GM12873 (cell line): Measurements from ENCODE around the gene FBXW11.

Experiments used
- TF ChIP-seq, protein P1 (sequence below): IDR thresholded peaks from 2 replicates; pipeline ENCODE4 v1.5.1; 2012; ENCODE audit warnings: low read depth, mild to moderate bottlenecking, moderate library complexity, low read length, control low read depth; ENCODE audit not compliant: insufficient read depth; ENCODE audit errors: missing control alignments

The FBXW11 gene

DNA sequence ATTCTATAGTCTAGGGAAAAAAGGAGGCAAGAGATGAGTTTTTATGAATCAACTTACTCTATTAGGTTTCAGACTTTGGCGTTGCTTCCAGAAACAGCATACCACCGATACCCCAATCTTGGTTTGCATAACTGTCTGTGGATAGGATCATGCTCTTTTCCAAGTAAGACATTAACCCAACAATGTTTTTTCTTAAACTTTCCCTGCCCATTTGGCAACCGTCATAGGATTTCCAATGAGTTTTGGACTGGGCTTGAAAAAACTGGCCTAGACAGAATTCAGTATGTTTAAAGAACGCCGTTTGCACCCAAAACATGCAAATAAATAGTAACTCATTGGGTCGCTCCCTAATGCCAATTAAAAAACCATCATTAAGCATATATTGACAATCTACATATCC, 114.8 kb downstream of the FBXW11 start:
- TF ChIP-seq, protein P1, sequence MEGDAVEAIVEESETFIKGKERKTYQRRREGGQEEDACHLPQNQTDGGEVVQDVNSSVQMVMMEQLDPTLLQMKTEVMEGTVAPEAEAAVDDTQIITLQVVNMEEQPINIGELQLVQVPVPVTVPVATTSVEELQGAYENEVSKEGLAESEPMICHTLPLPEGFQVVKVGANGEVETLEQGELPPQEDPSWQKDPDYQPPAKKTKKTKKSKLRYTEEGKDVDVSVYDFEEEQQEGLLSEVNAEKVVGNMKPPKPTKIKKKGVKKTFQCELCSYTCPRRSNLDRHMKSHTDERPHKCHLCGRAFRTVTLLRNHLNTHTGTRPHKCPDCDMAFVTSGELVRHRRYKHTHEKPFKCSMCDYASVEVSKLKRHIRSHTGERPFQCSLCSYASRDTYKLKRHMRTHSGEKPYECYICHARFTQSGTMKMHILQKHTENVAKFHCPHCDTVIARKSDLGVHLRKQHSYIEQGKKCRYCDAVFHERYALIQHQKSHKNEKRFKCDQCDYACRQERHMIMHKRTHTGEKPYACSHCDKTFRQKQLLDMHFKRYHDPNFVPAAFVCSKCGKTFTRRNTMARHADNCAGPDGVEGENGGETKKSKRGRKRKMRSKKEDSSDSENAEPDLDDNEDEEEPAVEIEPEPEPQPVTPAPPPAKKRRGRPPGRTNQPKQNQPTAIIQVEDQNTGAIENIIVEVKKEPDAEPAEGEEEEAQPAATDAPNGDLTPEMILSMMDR = no peak

DNA sequence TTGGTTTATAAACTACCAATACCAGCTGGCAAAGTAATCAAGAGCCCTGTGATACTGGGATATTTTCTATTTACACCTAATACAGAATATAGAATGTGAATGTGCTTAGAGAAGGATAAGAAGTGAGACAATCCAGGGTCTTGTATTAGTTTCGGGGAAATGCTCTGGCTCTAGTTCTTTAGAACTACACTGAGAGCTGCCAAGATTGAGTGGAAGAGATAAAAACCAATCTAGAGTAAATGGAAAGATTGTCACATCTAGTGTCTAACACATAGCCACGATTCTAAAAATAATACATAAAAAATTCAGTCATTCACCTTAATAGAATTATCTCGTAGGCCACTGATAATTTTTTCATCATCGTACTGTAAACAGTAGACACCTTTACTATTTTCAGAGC, 115.3 kb downstream of the FBXW11 start:
- TF ChIP-seq, protein P1 = no peak

DNA sequence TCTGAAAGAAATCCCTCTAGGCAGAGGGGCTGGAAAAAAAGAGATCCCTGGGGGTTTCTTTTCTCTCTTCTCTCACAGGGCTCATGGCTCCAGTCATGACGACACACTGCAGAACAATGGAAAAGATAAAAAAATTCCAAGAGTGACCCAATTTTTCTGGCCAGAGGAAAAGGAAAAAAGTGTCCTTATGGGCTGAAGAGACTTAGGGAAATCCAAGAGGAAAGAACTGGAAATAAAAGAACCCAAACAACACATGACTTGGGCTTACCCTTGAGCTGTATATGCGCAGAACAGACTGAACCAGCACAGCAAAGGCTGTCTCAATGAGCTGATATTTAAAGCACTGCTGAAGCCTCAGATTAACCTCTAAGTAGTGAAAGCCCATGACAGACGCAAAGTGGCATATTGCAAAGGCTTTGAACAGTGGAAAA, 118.4 kb downstream of the FBXW11 start:
- TF ChIP-seq, protein P1 = no peak

DNA sequence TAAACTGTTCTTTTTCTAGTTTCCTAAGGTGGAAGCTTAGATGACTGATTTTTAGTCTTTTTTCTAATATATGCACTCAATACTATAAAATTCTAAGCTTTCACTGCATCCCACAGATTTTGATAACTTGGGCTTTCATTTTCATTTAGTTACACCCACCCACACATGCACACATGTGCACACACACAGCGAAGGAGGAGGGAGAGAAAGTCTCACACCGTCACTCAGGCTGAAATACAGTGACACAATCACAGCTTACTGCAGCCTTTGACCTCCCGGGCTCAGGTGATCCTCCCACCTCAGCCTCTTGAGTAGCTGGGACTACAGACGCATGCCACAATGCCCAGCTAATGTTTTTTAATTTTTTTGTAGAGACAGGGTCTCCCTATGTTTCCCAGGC, 124.3 kb downstream of the FBXW11 start:
- TF ChIP-seq, protein P1 = no peak

DNA sequence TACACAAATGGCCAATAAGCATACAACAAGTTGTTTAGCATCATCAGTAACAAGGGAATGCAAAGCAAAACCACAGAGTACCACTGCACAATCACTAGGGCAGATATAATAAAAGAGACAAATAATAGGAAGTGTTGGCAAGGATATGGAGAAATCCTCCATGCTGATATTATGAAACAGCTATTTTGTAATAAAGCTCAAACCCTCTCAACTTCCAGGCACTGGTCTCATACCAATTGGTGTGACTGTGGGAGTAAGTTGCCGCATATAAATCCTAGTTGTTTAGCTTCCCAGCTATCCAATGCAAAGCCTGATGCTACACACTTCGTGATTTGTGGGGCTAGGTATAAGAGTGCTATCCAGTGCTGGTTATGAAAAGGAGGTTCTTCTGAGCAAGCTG, 132.2 kb downstream of the FBXW11 start:
- TF ChIP-seq, protein P1 = no peak

DNA sequence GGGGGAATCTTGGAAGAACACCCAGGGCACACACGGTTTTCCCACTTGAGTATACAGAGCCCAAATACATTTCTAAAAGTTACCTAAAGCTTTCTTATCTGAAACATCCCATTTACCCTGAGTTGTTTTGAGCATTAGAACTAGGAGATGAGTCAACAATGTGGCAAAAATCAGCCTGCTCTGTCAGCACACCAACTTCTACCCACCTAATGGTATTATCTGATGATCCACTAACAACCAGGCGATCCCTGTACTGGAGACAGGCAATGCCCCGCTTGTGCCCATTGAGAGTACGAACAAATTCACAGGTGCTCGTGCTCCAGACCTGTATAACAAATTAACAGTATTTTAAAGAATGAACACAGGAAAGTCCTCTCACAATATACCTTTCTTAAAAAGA, 133.8 kb downstream of the FBXW11 start:
- TF ChIP-seq, protein P1 = no peak

DNA sequence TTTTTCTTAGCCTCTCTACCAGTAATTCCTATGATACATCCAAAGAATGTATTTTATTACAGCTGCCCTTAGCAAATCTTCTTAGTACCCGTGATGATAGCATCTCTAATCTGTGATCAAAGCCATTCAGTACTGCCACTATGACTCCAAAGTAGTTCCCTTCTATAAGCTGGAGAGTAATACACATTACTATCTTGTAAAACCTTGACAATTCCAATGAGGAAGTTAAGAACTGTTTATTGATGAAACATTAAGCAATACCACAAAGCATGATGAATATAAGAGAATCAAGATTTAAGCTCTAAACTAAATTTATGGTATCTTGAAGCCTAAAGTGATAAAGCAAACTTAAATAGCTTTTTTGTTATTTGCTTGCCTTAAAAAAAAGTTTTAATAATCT, 134.7 kb downstream of the FBXW11 start:
- TF ChIP-seq, protein P1 = no peak
